Endothelial cell (in vitro differentiated cells): ENCODE data around the gene OS9. TPM values are rescaled to one million over a fixed set of nuclear protein-coding genes. Genes with fewer than 3 reads are reported as not detected.

ENCODE experiments used
- DNase-seq: peaks from one replicate; pipeline ENCODE4 v3.0.0; 2021; ENCODE audit warnings: low spot score
- H3K27ac Mint-ChIP-seq: one replicate; pipeline ENCODE4 v1.8.0; 2021; ENCODE audit warnings: mixed read lengths, inconsistent platforms; ENCODE audit not compliant: unreplicated experiment
- H3K27me3 Mint-ChIP-seq: one replicate; pipeline ENCODE4 v1.8.0; 2021; ENCODE audit warnings: mild to moderate bottlenecking, moderate library complexity, mixed read lengths, inconsistent platforms; ENCODE audit not compliant: unreplicated experiment
- H3K36me3 Mint-ChIP-seq: one replicate; pipeline ENCODE4 v1.8.0; 2021; ENCODE audit warnings: mild to moderate bottlenecking, low read depth, mixed read lengths, inconsistent platforms; ENCODE audit not compliant: unreplicated experiment
- H3K4me1 Mint-ChIP-seq: one replicate; pipeline ENCODE4 v1.8.0; 2021; ENCODE audit warnings: mild to moderate bottlenecking, mixed read lengths, inconsistent platforms; ENCODE audit not compliant: unreplicated experiment
- H3K4me3 Mint-ChIP-seq: one replicate; pipeline ENCODE4 v1.8.0; 2021; ENCODE audit warnings: mild to moderate bottlenecking, mixed read lengths, inconsistent platforms; ENCODE audit not compliant: unreplicated experiment
- H3K9me3 Mint-ChIP-seq: one replicate; pipeline ENCODE4 v1.8.0; 2021; ENCODE audit warnings: mixed read lengths, inconsistent platforms; ENCODE audit not compliant: unreplicated experiment
- microRNA-seq: library from miRNA; unstranded; fragments of <30 nt; microRNA quantifications from one replicate; pipeline ENCODE4, GENCODE V29; 2020; ENCODE audit not compliant: unreplicated experiment
- total RNA-seq: library from RNA; stranded (reverse); fragmentation: NEBNext Ultra II Directional; extraction: Animal tissue kit (Norgen Biotek cat#: 25700); gene quantifications from one replicate; pipeline ENCODE4 v1.2.1, GENCODE V29; 2021; ENCODE audit not compliant: unreplicated experiment
- TF ChIP-seq, protein P1 (sequence below): fragments of 200-600 bp; sonication (generic); IDR thresholded peaks from one replicate; pipeline ENCODE4 v1.5.0; 2021; ENCODE audit warnings: antibody characterized with exemption; ENCODE audit not compliant: unreplicated experiment

The OS9 gene
- total RNA-seq, 1 donor from 2014 or later = 220 TPM

DNA sequence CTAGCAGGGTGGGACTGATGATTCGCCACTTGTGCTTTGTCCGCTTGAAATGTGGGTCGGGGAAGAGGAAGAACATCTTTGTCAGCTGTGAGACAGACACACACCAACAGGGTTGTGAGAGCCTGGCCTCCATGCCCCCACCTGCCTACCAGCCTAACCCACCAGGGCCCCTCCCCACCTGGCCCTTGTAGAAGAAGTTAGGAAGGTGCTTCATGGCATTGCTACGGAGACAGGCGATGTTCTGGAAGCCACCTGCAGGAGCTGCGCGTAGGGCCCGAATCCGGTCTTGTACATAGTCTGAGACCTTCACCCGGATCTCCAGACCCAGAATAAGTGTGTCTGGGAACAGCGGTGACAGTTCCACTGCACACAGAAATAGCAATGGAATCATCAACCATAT lies 75.7 kb downstream of the OS9 start:
- Mint-ChIP-seq H3K27me3 (peaks cover 19% of the 10 kb centered on the region), H3K9me3 (no peaks in the 10 kb centered on the region), H3K4me3 (peak overlapping the region; percentile 54), H3K4me1 (peaks cover 24% of the 10 kb centered on the region), H3K27ac (no peak overlapping the region), H3K36me3 (peaks cover 9% of the 10 kb centered on the region)
- TF ChIP-seq, protein P1, sequence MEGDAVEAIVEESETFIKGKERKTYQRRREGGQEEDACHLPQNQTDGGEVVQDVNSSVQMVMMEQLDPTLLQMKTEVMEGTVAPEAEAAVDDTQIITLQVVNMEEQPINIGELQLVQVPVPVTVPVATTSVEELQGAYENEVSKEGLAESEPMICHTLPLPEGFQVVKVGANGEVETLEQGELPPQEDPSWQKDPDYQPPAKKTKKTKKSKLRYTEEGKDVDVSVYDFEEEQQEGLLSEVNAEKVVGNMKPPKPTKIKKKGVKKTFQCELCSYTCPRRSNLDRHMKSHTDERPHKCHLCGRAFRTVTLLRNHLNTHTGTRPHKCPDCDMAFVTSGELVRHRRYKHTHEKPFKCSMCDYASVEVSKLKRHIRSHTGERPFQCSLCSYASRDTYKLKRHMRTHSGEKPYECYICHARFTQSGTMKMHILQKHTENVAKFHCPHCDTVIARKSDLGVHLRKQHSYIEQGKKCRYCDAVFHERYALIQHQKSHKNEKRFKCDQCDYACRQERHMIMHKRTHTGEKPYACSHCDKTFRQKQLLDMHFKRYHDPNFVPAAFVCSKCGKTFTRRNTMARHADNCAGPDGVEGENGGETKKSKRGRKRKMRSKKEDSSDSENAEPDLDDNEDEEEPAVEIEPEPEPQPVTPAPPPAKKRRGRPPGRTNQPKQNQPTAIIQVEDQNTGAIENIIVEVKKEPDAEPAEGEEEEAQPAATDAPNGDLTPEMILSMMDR = no peak
- no peak for DNase-seq

DNA sequence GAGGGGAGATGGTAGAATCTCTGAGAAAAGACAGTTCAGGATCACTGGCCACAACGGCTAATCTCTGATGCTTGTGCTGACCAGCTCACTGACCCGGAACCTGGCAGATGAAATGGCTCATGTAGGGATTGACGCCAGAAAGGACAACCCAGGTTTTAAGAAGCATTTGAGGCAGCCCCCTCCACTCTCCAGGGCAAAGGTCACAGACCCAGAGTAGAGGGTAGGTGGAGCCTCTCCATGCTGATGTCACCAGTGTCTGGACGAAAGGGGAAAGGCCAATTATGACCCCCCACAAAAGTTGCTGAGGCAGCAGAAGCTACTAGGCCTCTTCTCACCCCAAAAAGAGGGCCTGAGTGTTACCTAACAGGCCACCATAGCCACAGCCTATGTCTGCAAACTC lies 76.8 kb downstream of the OS9 start:
- DNase-seq = no peak
- Mint-ChIP-seq H3K4me1 (peaks cover 21% of the 10 kb centered on the region), H3K36me3 (peaks cover 12% of the 10 kb centered on the region), H3K9me3 (no peaks in the 10 kb centered on the region), H3K4me3 (peak overlapping the region; percentile 71), H3K27me3 (peaks cover 13% of the 10 kb centered on the region), H3K27ac (no peak overlapping the region)
- TF ChIP-seq, protein P1 = no peak

Small RNA genes lying within 50 kb of the gene (microRNA-seq; reads per million reads assigned to microRNA genes)
- gene MIR6759 = 0.28 reads per million

Other genes starting within 250 kb of the OS9 start
- gene INHBE, start 238.8 kb upstream of the OS9 start, total RNA-seq = not detected
- 0.77 TPM for gene GLI1, start 234.3 kb upstream of the OS9 start, total RNA-seq
- gene ARHGAP9, start 214.3 kb upstream of the OS9 start, total RNA-seq = 65.4 TPM
- 183 TPM for gene MARS1, start 206.1 kb upstream of the OS9 start, total RNA-seq
- gene DDIT3, start 173.6 kb upstream of the OS9 start, total RNA-seq = 4.2 TPM
- 99.0 TPM for gene MBD6, start 171.3 kb upstream of the OS9 start, total RNA-seq
- 195 TPM for gene DCTN2, start 146.9 kb upstream of the OS9 start, total RNA-seq
- gene KIF5A, start 144.1 kb upstream of the OS9 start, total RNA-seq = 0.46 TPM
- 18.5 TPM for gene PIP4K2C, start 102.9 kb upstream of the OS9 start, total RNA-seq
- gene DTX3, start 89.3 kb upstream of the OS9 start, total RNA-seq = 43.7 TPM
- gene ARHGEF25, start 82.7 kb upstream of the OS9 start, total RNA-seq = 20.0 TPM
- gene B4GALNT1, start 60.9 kb upstream of the OS9 start, total RNA-seq = 1.3 TPM
- 27.0 TPM for gene AGAP2, start 44.6 kb downstream of the OS9 start, total RNA-seq
- 21.8 TPM for gene TSPAN31, start 50.9 kb downstream of the OS9 start, total RNA-seq
- 120 TPM for gene CDK4, start 58.2 kb downstream of the OS9 start, total RNA-seq
- 2.3 TPM for gene MARCHF9, start 61.0 kb downstream of the OS9 start, total RNA-seq
- 1.4 TPM for gene CYP27B1, start 72.9 kb downstream of the OS9 start, total RNA-seq
- gene METTL1, start 78.0 kb downstream of the OS9 start, total RNA-seq = 10.6 TPM
- gene EEF1AKMT3, start 78.5 kb downstream of the OS9 start, total RNA-seq = 8.6 TPM
- gene TSFM, start 88.7 kb downstream of the OS9 start, total RNA-seq = 25.8 TPM
- 4.5 TPM for gene AVIL, start 124.6 kb downstream of the OS9 start, total RNA-seq
- gene CTDSP2, start 152.6 kb downstream of the OS9 start, total RNA-seq = 181 TPM
- gene ATP23, start 247.4 kb downstream of the OS9 start, total RNA-seq = 3.1 TPM